ENCODE results near the gene WFDC13.

The WFDC13 gene

GRCh38 chr20:45727044-45727443, 25.2 kb downstream of the WFDC13 start:
- Histone ChIP-seq H3K4me3 (ENCODE audit: low read depth in 1 of 2, low read length in 1 of 2) (no peak overlapping the region), H3K36me3 (no peaks in the 10 kb centered on the region), H3K4me1 (ENCODE audit: control insufficient read depth in 1 of 2, insufficient read depth in 1 of 2, low read depth in 1 of 2, low read length in 1 of 2) (no peaks in the 10 kb centered on the region), H3K27me3 (peaks cover 28% of the 10 kb centered on the region), H3K9me3 (no peaks in the 10 kb centered on the region), H3K27ac (no peak overlapping the region)
- no peak for TF ChIP-seq CTCF (IDR thresholded peaks at IDR 0.05)

- H3K27ac ChIP-seq: no peak overlapping the region
- TF ChIP-seq CTCF (IDR thresholded peaks at IDR 0.05): no peak
- H3K36me3 ChIP-seq: no peaks in the 10 kb centered on the region
- no peaks in the 10 kb centered on the region for H3K4me1 ChIP-seq (ENCODE audit: control insufficient read depth in 1 of 2, insufficient read depth in 1 of 2, low read depth in 1 of 2, low read length in 1 of 2)
- no peaks in the 10 kb centered on the region for H3K9me3 ChIP-seq
- peaks cover 3% of the 10 kb centered on the region for H3K27me3 ChIP-seq
- H3K4me3 ChIP-seq (ENCODE audit: low read depth in 1 of 2, low read length in 1 of 2): no peak overlapping the region
These were observed 30.4 kb downstream of the WFDC13 start for GRCh38 chr20:45732199-45732598.

GRCh38 chr20:45735552-45735951, 33.7 kb downstream of the WFDC13 start:
- TF ChIP-seq CTCF (IDR thresholded peaks at IDR 0.05): no peak
- Histone ChIP-seq H3K36me3 (no peaks in the 10 kb centered on the region), H3K9me3 (no peaks in the 10 kb centered on the region)

GRCh38 chr20:45735988-45736387, 34.1 kb downstream of the WFDC13 start:
- Histone ChIP-seq H3K9me3 (no peaks in the 10 kb centered on the region), H3K4me3 (ENCODE audit: low read depth in 1 of 2, low read length in 1 of 2) (no peak overlapping the region), H3K4me1 (ENCODE audit: control insufficient read depth in 1 of 2, insufficient read depth in 1 of 2, low read depth in 1 of 2, low read length in 1 of 2) (no peaks in the 10 kb centered on the region), H3K27me3 (peaks cover 18% of the 10 kb centered on the region), H3K27ac (no peak overlapping the region), H3K36me3 (no peaks in the 10 kb centered on the region)
- TF ChIP-seq CTCF (IDR thresholded peaks at IDR 0.05): no peak

More at GRCh38 chr20:45735552-45735951, 33.7 kb downstream of the WFDC13 start:
- H3K4me3 ChIP-seq (ENCODE audit: low read depth in 1 of 2, low read length in 1 of 2): no peak overlapping the region
- H3K4me1 ChIP-seq (ENCODE audit: control insufficient read depth in 1 of 2, insufficient read depth in 1 of 2, low read depth in 1 of 2, low read length in 1 of 2): no peaks in the 10 kb centered on the region
- H3K27me3 ChIP-seq: peaks cover 13% of the 10 kb centered on the region
- no peak overlapping the region for H3K27ac ChIP-seq

GRCh38 chr20:45742596-45742995, 40.8 kb downstream of the WFDC13 start:
- Histone ChIP-seq H3K27ac (no peak overlapping the region), H3K4me3 (ENCODE audit: low read depth in 1 of 2, low read length in 1 of 2) (no peak overlapping the region), H3K27me3 (peaks cover 37% of the 10 kb centered on the region), H3K4me1 (ENCODE audit: control insufficient read depth in 1 of 2, insufficient read depth in 1 of 2, low read depth in 1 of 2, low read length in 1 of 2) (no peaks in the 10 kb centered on the region), H3K36me3 (no peaks in the 10 kb centered on the region), H3K9me3 (no peaks in the 10 kb centered on the region)
- no peak for TF ChIP-seq CTCF (IDR thresholded peaks at IDR 0.05)

- Histone ChIP-seq H3K4me3 (ENCODE audit: low read depth in 1 of 2, low read length in 1 of 2) (no peak overlapping the region), H3K9me3 (no peaks in the 10 kb centered on the region), H3K4me1 (ENCODE audit: control insufficient read depth in 1 of 2, insufficient read depth in 1 of 2, low read depth in 1 of 2, low read length in 1 of 2) (no peaks in the 10 kb centered on the region), H3K27me3 (peaks cover 50% of the 10 kb centered on the region), H3K36me3 (no peaks in the 10 kb centered on the region), H3K27ac (no peak overlapping the region)
- no peak for TF ChIP-seq CTCF (IDR thresholded peaks at IDR 0.05)
These were observed 43.2 kb downstream of the WFDC13 start for GRCh38 chr20:45745015-45745414.

Measured in neutrophil (primary cell).